ENCODE measurements around the gene ZNF385A. TPM values are rescaled to one million over a fixed set of nuclear protein-coding genes. Genes with fewer than 3 reads are reported as not detected.
A peak's percentile ranks its signal among the peaks of the same experiment; 100 is the strongest.

Gene ZNF385A
- total and polyA plus RNA-seq, 9 of the 15 experiments (the other 6 are each of a cell fraction or from before 2014, with no cell fraction given), result 1.0 to 111 (median 7.7) TPM

GRCh38 chr12:54370171-54370730 is 14.3 kb downstream of the ZNF385A start (continued):
- peak; percentile 66 for TF ChIP-seq REST (IDR thresholded peaks at IDR 0.05; ENCODE audit: borderline replicate concordance)
- TF ChIP-seq REST (CRISPR knock-in tag; IDR thresholded peaks at IDR 0.05; ENCODE audit: low read depth), result 0 out of 2 replicates have a peak, but pooled peaks have one; percentile 48
- no peak for TF ChIP-seq MCM7 (IDR thresholded peaks at IDR 0.05)
- TF ChIP-seq BHLHE40 (IDR thresholded peaks at IDR 0.05; ENCODE audit: low read length), result peak; percentile 28; the same call in 1 of the 2 replicates
- peak; percentile 74 to 87; a peak in 3 of 4 replicates for TF ChIP-seq HDAC1 (IDR thresholded peaks at IDR 0.05)
- no peak for TF ChIP-seq ZNF740 (CRISPR knock-in tag; IDR thresholded peaks at IDR 0.05)
- TF ChIP-seq ZNF740 (tag; IDR thresholded peaks at IDR 0.05), result no peak; a peak in 1 of 4 replicates
- no peak for TF ChIP-seq ILF3 (IDR thresholded peaks at IDR 0.05; ENCODE audit: borderline replicate concordance)
- TF ChIP-seq NFYB (IDR thresholded peaks at IDR 0.05; ENCODE audit: extremely low read depth, insufficient read length), result no peak
- no peak for TF ChIP-seq RFX7 (CRISPR knock-in tag; IDR thresholded peaks at IDR 0.05)
- no peak for TF ChIP-seq SRSF3 (IDR thresholded peaks at IDR 0.05; ENCODE audit: insufficient read depth, low read length)
- no peak for TF ChIP-seq ZNF785 (CRISPR knock-in tag; IDR thresholded peaks at IDR 0.05)
- TF ChIP-seq E2F8 (IDR thresholded peaks at IDR 0.05; ENCODE audit: low read depth, partially characterized antibody), result no peak
- no peak for TF ChIP-seq HSF4 (CRISPR knock-in tag; IDR thresholded peaks at IDR 0.05; ENCODE audit: borderline replicate concordance)
